Erythroblast (primary cell): ENCODE results near the gene RAD51B.

Experiments used
- GATA1 ChIP-seq: IDR thresholded peaks from 2 replicates; pipeline ENCODE4 v1.6.1; 2011; ENCODE audit warnings: low read depth, mild to moderate bottlenecking, control low read depth, low read length, moderate library complexity
- POLR2A ChIP-seq: IDR thresholded peaks from 2 replicates; pipeline ENCODE4 v1.6.1; 2011; ENCODE audit warnings: mild to moderate bottlenecking, low read length

GRCh38 chr14:68612049-68612448 is 792.5 kb downstream of the RAD51B start:
- no peak for TF ChIP-seq POLR2A
- no peak for TF ChIP-seq GATA1
